GM19240 (cell line): Measurements from ENCODE around the gene RET.

Experiments
- DNase-seq: peaks from one replicate; pipeline ENCODE4 v3.0.0; 2011; ENCODE audit warnings: low spot score; ENCODE audit not compliant: insufficient read length

The RET gene

DNA sequence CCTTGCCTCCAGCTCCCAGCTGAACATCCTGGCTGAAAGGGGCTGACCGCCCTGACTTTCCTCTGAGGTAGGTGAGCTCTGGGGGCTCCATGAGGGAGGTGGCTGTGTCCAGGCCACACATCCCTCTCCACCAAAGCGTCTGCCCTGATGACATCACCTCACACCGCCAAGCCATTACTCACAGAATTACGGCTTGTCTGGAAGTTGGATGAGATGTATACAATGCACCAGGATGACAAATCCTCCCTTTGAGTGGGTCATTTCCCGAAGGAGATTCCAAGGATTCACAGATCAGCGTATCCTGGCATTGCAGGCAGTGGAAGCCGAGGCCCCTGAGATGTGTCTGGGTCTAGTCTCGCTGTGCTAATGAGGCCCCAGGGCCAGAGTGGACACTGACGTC lies 15.1 kb upstream of the RET start:
- no peak for DNase-seq

DNA sequence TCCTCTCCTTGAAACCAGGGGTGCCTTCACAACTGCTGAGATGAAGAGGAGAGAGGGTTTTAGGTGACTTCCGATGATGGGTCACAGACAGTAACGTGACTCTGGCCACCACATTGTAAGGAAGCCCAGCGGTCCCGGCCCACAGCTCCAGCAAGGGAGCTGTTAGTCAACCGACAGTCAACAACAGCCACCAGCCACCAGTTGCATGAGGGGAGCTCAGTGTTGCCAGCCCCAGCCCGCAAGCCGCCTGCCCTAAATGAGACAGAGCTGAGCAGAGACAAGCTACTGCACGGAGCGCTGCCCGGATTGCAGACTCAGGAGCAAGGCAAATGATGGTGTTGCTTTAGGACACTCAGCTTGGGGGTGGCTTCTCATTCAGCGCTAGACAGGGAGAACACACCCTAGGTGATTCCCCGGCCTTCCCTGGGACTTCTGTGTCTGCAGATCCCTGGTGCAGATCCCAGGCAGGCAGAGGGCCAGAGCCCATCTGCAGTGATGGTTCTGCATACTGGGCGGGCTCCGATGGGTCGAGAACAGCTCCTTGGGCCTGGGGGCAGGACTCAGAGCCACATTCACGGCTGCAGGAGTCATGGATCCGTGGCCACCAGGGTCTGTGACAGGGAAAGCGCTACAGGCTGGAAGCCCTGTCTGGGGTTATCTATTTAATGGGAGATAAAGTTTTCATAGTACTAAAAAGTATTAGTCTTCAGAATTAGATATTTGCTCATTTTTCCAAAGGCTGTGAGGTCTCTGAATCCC lies 14.3 kb upstream of the RET start:
- DNase-seq, result no peak

DNA sequence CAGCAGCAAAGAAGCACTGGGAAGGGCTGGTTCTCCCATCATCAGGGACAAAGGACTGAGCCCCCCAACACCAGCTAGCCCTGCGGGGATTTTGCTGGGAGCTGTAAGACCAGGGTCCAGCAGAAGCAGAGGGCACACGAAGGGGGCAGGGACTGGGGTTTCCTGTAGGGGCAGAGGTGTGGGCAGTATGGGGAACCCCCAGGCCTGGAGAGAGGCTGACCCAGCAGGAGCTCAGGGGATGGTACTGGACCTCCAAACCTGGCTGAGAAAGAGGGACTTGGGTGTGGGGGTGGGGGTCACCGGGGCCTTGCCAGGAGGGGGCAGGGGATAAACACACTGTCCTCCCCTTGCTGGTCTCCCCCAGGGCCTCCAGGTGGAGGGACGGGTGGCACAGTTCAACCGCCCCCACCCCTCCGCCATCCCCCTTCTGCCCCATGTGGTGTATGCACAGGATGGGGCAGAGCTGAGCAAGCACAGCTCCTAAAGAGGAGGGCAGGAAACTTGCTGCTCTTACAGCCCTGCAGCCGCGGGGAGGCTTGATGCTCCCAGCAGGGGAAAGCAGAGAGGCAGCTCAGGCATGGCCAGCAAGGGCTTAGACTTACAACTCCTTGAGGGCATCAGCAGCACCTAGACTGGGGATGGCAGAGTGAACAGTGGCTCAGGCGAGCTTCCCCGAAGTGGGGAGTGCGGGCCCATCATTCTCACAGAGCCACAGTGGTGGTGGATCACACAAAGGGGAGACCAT lies 12.4 kb upstream of the RET start:
- no peak for DNase-seq

DNA sequence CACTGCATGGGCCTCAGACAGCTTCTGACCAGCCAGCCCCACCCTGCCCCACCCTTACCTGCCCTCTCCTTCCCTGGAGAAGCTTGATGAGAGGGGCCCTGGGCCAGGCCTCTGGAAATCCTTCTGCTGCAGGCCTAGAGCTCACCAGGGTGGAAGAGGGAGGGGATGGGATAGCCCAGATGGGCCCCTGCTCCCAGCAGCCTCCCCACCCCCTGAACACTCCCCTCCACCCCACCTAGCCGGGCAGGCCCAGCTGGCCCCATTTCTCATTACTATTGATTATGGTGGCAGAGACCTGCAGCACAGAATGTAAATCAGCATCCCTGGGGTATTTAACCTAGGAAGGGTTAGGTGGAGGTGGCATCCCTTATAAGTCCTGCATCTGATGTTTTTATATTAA lies 11.6 kb upstream of the RET start:
- DNase-seq, result no peak

DNA sequence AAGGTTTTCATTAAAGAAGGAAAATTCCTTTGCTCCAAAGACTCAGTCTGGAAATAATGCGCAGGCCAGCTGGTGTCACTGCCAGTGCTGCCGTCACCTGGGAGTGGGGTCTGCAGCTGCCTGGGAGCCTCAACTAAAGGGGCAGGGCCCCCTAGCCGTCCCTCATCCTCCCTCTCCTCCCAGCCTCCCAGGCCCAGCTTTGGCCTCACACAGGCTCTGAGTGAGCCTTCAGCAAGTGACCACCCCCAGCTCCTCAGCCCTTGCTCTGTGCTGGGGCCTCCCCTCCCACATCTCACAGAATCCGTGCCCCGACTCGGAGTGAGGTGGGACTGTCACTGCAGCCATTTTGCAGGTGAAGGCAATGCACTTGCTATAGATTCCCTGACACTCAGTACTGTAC lies 11.1 kb upstream of the RET start:
- no peak for DNase-seq

GRCh38 chr10:43066481-43066880 lies 10.4 kb upstream of the RET start:
- no peak for DNase-seq

DNA sequence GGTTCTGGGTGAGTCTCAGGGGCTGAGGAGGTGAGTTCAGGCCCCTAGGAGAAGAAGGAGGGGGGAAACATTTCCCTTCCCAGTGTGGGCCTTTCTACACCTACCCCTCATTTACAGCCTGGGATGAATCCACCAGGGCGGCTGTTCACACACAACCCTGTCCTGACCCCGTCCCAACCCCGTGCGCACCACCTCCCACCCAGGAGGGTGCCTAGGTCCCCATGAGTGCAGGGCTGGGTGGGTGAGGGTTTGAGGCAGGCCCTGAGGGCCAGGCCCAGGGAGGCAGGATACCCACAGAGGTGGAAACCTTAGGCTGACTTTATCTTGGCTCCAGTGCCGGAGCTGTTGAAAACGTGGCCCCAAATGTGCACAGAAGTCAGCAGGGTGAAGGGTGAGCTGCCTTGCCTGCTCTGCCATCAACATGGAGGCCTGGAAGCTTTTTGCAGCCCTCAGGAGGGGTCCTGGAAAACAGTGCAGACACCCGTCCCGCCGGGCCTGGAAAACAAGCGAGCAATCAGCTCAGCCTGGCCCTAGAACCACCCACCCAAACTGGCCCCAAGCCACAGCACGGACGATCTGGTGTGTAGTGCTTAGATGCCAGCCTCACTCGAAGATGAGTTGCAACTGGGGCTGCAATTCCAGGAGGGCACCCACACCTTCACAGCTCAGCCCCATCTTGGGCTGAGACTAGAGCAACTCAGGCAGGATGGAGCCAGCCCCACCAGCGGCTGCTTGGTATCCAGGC lies 9.3 kb upstream of the RET start:
- DNase-seq, result no peak

DNA sequence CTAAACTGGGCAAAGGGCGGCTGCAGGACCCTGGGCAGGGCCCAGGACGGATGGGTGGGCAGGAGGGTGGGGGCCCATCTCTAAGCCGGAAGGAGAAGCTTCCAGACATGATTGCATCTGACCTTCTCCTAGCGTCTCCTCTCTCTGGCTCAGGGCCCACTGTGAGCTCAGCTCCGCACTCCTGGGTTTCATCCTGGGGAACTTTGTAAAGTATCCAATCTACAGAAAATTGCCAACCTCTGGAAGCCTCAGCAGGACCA lies 8.8 kb upstream of the RET start:
- DNase-seq, result no peak

DNA sequence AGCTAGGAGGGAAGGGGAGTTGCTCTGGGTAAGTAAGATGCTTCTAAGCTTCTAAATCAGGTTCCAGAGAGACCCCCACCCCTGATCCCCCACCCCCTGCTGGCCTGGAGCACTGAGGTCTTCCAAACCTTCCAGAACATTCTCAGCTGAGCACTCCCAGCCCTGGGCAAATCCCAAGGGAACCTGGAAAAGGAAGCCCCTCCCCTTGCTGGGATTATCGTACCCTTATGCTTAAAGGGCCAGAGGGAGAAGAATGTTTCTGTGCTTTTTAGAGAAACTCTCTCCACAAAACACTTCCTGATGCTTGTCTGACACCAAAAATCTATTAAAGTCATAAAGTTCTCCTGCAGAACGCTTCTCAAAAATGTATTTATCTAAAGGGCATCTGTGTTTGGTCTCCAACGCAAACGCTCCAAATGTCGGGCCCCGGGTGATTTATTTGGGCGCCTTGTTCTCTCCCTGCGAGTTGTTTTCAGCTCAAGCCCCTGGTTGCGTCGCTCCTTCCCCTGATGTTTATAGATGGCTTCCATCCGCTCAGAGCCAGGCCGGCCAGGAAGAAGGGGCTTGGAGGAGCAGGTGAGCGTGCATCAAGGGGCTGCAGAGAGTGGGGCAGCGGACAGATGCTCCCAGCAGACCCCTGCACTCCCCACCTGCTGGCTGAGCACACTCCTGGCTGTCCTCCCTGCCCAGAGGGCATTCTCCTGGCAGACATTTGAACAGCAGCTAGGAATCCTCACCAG lies 8.2 kb upstream of the RET start:
- DNase-seq, result no peak

GRCh38 chr10:43069211-43069515 lies 7.7 kb upstream of the RET start:
- DNase-seq, result no peak

- DNase-seq, result no peak
Observed at GRCh38 chr10:43069579-43069978, 7.3 kb upstream of the RET start.

- DNase-seq, result no peak
Observed at GRCh38 chr10:43070121-43071085, 6.5 kb upstream of the RET start.

DNA sequence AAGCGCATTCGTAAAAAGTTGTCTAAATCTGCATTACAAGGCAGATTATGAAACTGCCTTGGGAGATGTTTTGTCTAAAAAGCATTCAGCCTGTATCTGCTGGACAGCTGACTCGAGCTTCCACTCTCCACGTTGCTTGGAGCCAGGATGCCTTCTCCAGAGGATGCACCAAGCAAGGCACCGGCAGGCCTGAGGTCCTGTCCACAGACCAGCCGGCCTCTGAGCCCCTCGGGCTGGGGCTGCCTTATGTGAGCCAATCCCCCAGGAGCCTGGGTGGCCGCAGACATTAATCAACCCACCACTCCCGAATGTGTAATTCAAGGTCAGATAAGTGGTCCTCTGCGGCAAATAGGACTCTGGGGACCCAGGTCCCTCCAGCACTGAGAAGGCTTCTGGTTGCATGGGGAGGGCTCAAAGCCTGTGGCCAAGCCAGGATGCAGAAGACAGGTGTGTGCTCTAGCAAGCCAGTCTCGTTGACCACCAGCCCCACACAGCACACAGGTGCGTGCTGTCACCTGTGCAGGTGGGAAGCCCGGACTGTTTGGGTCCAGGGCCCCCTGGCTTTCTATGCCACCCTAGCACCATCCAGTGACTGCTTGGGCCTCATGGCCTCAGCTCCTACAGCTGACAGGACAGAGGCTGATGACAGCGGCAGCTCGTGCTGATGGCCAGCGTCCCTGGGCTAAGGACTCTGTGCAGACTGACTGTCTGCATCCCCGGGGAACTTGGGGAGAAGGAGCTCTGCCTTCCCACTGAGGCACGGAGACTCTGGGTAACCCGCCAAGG lies 4.8 kb upstream of the RET start:
- no peak for DNase-seq

GRCh38 chr10:43073191-43073590 lies 3.7 kb upstream of the RET start:
- DNase-seq, result no peak

- no peak for DNase-seq
Observed at GRCh38 chr10:43073721-43074120, 3.1 kb upstream of the RET start.

DNA sequence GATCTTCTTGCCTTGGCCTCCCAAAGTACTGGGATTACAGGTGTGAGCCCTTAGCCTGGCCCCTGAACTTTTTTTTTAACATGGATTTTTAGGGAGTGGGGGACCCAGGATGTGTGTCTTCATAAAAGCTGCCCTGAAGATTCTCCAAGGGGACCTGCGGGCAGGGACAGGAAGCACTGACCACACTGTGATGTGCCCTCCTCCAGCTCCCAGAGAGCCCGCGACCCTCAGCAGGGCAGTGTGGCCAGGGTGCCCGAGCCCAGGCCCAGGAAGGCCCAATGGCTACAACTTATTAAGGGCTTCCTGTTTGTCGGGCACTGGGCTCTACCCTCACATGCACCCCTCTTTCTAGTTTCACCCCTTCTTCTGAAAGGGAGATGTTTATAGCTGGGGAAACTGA lies 2.5 kb upstream of the RET start:
- DNase-seq, result no peak

DNA sequence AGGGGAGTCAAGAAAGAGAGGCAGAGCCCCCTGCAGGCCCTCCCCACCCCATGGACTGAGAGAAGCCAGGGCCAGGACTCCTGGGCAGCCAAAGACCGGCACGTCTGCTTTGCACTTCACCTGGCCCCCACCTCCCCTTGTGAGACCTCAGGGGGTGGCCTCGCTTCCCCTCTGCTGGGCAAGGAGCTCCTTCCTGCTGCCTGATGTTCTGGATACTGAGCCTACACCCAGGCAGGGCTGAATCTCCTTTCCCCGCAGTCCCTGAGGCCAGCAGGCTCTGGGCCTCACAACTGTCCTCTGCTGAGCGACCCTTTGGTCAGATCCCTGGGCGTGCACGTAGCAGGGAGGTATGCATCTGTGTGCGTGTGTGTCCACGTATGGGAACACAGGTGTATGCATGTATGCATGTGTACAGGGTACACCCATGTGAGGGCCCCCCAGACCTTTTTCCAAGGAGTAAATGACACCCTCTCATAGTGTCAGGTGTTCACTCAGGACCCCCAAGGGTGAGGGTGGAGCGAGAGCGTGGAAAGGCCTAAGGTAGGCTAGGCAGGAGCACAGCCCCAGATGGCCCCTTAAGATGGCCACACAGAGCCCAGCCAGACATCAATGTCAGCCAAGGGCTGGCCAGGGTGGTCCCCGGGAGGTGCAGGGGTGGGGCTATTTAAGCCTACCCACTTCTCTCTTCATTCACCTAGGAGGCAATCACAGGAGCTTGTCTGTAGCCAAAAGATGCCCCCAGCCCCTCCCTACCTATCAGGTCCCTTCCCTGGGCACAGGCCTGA lies 1.9 kb upstream of the RET start:
- no peak for DNase-seq

DNA sequence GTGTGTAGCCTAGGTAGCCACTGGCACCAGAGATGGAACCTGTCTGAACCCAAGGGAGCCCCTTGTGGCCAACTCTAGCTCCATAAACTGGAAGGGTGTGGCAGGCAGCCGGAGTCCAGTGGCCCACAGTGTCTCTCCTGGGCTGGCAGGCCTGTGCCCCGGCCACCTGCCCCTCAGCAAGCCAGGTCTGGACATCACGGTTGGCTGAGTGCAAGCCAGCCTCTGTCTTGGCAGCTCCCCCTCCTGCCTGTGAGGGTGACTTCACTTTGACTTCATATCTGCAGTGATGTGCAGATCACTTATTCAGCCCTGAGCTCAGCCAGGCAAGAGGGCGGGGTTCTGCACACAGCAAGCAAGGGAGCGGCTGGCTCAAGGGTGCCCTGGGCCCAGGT lies 1.3 kb upstream of the RET start:
- no peak for DNase-seq

- no peak for DNase-seq
Observed at GRCh38 chr10:43076311-43076875, 476 bp upstream of the RET start.
